PFSK-1 (cell line): ENCODE measurements around the gene WSB1.

Experiments used
- POLR2AphosphoS5 ChIP-seq: IDR thresholded peaks from 2 replicates; pipeline ENCODE4 v1.6.1; 2012; ENCODE audit warnings: low read depth, mild to moderate bottlenecking, control low read depth, low read length, moderate library complexity
- REST ChIP-seq, 2 experiments: IDR thresholded peaks; 2 replicates each; pipeline versions ENCODE4 v1.6.1 to v1.8.0; 2011 to 2012; ENCODE audit warnings: low read depth in 2 of 2, low read length in 2 of 2, control low read depth in 1 of 2, inconsistent platforms in 1 of 2, mild to moderate bottlenecking in 1 of 2, moderate library complexity in 1 of 2; ENCODE audit not compliant: insufficient read depth in 1 of 2
- SIN3A ChIP-seq: IDR thresholded peaks from 2 replicates; pipeline ENCODE4 v1.6.1; 2012; ENCODE audit warnings: mild to moderate bottlenecking, low read length, moderate library complexity, borderline replicate concordance; ENCODE audit not compliant: insufficient read depth

- no peak for TF ChIP-seq POLR2AphosphoS5
- no peak for TF ChIP-seq REST (IDR thresholded peaks at IDR 0.05; ENCODE audit: insufficient read depth in 1 of 2, low read depth in 2 of 2, low read length in 2 of 2)
- no peak for TF ChIP-seq SIN3A
Observed at GRCh38 chr17:27257031-27257357, 36.9 kb upstream of the WSB1 start.
